Measurements from ENCODE around the gene MEF2A.
"Not testable (repeated sequence)": the region's sequence is repeated elsewhere in the genome, so short reads cannot be mapped to it uniquely, and the experiment has no call there.

The MEF2A gene

GRCh38 chr15:99565299-99566156 is at the start of gene MEF2A:
MEF2A (plus strand) TSS chr15:99565984; CDS start chr15:99633120, 67,136 bp downstream.
- peak; percentile 98 for DNase-seq (ENCODE audit: low read depth, low spot score)

DNA sequence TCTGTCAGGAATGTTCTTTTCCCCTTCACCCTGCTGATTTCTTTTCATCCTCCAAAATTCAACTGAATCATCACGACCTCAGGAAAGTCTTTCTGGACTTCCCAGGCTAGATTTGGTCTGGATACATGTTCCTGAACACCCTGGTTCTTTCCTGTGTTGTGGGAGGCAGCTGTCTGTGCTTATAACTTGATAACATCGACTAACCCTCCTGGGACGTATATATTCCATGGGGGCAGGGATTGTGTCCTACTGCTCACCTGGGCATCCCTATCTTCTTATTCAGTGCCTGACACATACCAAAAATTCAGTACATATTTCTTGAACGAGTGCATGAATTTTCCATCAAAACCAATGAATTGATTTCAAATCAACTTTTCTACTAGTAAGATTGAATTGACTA is 47.6 kb upstream of the MEF2A start:
- DNase-seq (ENCODE audit: low read depth, low spot score), result no peak

- not testable (repeated sequence) for DNase-seq (ENCODE audit: low read depth, low spot score)
Observed at GRCh38 chr15:99519366-99519765, 46.4 kb upstream of the MEF2A start.

- DNase-seq (ENCODE audit: low read depth, low spot score), result no peak
Observed at GRCh38 chr15:99522288-99522687, 43.5 kb upstream of the MEF2A start.

DNA sequence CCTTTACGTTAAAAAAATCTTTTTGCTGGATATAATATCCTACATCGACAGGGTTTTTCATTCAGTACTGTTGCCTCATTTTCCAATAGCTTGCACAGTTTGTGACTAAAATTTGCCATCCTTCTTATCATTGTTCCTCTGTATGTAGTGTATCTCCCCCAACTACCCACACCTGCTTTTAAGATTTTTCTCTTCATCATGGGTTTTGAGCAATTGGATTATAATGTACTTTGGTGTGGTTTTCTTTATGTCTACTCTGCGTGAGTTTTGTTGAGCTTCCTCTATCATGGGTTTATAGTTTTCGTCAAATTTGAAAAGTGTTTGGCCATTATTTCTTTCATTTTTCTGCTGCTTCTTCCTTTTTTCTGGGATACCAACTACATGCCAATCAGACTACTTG is 39.6 kb upstream of the MEF2A start:
- no peak for DNase-seq (ENCODE audit: low read depth, low spot score)

- DNase-seq (ENCODE audit: low read depth, low spot score), result no peak
Observed at GRCh38 chr15:99526671-99527070, 39.1 kb upstream of the MEF2A start.

- peak; percentile 89 for DNase-seq (ENCODE audit: low read depth, low spot score)
Observed at GRCh38 chr15:99536422-99537040, 29.3 kb upstream of the MEF2A start.

DNA sequence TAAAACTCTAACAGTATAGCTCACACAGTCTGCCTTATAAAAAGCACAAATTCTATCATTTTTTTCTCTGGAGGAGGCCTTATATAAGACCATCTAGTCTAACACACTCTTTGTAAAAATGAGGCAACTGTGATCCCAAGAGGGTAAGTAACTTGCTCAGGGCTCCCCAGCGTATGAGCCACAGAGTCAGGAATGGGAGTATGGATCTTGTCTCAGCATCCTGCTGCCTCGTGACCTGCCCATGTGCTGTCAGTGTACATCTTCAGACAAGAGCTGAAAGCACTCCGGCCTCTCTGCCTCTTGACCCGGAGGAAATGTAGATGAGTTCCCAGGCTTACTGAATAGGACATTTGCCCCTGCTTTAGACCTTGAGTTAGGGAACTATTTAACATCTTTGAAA is 28.4 kb upstream of the MEF2A start:
- DNase-seq (ENCODE audit: low read depth, low spot score), result peak; percentile 12

GRCh38 chr15:99538261-99538660 is 27.5 kb upstream of the MEF2A start:
- DNase-seq (ENCODE audit: low read depth, low spot score), result no peak

DNA sequence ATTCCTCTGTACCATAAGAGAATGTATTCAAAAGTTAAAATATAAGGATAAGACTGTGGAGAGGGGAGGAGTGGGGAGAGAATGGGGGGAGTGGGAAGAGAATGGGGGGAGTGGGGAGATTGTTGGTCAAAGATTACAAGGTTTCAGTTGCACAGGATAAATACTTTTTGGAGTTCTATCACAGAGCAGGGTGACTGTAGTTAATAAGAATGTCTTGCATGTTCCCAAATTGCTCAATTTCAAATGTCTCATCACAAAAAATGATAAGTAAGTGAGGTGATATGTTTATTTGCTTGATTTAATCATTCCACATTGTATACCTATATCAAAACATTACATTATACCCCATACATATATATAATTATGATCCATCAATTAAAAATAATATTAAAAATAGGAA is 23.0 kb upstream of the MEF2A start:
- DNase-seq (ENCODE audit: low read depth, low spot score), result no peak

DNA sequence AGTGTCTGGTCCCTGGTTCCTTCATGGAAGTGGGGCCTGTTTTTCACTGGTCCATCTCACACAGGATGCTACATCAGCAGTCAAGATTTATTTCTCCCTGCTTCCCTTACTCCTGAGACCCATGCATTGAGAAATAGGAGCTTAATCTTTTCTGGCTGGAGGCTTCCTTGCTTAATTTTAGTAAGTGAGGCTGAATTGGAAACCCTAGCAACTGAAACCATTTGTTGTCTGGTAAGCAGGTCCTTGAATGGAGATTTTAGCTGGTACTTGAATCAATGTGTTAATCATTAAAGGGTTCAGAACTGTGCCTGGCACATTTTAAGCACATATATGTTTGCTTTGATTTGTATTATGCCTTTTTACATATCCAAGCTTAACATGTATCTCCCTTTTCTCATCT is 20.2 kb upstream of the MEF2A start:
- DNase-seq (ENCODE audit: low read depth, low spot score), result no peak

DNA sequence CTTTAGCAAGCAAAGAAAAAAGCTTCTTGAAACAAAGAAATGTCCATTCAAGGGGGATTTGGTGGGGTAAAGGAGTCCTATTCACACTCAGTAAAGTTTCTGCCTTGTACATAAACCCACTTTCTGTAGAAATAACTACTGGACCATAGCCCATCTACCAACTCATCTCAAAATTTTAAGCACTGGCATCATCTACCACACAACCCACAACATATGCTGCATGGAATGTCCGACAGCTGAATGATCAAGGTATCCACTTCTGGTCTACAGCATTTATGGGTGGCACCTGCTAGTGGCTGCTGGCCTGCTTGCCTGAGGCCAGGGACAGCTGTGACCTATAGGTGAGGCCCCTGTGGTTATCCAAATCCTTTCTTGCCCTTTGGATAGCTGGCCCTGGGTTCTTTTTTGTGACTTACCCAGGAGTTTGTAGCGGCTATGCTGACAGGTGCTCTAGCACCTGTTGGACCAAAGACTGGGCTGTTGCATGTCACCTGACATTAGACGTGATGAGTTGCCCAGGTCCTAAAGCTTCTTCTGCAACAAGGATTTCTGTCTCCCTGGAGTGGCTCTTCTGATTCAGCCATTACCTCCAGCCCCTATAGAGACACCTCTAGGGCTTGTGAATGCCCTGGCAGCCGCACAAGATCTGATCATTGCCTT is 19.2 kb upstream of the MEF2A start:
- DNase-seq (ENCODE audit: low read depth, low spot score), result no peak

DNA sequence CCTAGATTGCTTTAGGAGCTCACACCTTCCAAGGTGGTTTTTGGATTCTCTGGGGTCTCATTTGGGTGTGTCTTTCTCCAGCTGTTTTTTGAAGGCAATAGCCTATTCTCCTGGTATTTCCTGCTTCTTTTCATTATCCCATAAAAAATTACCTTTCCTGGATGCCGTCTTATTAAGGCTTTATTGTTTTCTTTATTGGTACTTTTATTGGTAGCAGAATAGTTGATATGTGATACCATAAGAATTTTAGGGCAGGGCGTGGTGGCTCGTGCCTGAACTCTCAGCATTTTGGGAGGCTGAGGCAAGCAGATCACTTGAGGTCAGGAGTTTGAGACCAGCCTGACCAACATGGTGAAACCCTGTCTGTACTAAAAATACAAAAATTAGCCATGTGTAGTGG is 18.3 kb upstream of the MEF2A start:
- DNase-seq (ENCODE audit: low read depth, low spot score), result no peak

DNA sequence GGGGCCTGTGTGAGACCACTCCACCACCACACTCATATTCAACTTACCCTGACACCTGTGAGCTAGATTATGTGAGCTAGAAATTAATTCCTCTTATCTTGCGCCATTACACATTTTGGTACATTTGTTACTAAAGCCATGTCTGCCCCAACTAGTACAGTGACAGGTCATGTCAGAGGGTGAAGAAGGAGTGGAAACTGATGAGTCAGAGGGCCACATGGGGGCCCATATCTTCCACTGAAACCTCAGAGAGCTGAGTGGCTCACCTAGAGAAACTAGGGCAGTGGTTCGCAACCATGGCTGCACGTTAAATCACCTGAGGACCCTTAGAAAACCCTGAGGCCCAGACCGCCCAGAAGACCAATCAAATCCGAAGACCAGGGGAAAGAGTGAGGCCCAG is 15.7 kb upstream of the MEF2A start:
- DNase-seq (ENCODE audit: low read depth, low spot score), result no peak

DNA sequence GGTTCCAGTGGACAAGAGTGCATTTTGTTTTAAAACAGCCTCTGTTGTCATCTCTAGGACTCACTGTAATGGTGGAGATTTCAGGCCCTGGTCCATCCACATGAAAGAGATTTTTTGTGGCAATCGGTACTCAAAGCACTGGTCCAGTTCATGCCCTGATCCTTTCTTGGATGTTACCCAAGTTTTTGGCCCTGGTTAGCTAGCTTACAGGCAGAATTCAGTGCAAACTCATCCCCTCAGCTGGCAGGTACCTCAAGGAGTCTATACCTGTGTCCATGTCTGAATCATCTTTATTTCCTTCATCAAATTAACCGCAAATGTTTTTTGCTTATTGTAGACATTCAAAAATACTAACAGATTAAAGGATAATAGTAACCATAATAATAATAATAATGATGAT is 13.7 kb upstream of the MEF2A start:
- no peak for DNase-seq (ENCODE audit: low read depth, low spot score)

- DNase-seq (ENCODE audit: low read depth, low spot score), result no peak
Observed at GRCh38 chr15:99554880-99555488, 10.8 kb upstream of the MEF2A start.

DNA sequence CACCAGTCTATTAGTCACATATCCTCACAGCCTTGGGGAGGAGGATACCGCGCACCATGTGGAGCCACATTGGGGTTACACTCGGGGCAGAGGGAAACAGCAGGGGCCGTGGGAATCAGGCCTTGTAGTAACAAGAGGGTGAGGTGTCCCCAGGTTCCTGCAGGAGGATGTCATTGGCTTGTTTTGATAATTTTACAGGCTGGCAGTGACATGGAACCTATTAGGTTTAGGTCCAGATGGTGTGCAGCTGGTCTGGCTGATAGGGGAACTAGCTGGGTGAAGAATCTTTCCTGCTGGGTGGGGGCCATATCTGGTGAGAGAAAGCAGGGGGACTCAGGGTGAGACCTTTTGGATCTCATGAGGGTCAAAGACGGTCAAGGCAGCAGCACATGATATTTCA is 9.8 kb upstream of the MEF2A start:
- DNase-seq (ENCODE audit: low read depth, low spot score), result no peak

DNA sequence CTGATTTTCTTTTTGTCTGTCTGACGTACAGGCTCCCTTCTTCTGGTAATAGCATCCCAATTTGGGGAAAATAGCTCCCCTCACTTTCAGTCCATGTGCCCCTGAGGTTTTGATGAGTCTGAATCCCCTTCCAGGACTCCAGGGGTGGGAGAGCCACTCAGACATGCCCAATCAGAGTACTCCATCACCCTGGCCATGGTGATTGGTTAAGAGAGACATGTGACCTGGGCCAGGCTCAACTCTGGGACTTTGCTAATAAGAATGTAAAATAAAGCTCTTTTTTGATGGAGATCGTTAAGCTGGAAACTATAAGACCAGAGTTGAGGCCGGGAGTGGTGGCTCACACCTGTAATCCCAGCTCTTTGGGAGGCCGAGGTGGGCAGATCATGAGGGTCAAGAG is 9.2 kb upstream of the MEF2A start:
- no peak for DNase-seq (ENCODE audit: low read depth, low spot score)

- DNase-seq (ENCODE audit: low read depth, low spot score), result no peak
Observed at GRCh38 chr15:99558084-99558483, 7.7 kb upstream of the MEF2A start.

DNA sequence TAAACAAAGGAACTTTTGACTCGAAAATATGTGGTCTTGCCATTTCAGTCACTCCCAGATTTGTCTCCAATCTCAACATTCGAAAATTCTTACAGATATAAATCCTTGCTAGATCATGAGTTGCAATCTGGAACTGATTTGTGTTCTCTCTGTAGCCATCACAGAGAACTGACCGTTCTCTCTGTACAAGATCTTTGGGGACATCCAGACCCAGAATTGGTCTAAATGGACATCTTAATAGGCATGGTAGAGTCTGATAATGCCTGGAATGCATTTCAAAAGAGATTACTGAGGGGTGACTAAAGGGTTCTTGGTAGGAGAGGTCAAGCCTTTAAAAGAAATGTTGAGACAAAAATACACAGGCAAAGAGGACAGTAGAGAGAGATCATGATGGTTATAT is 7.2 kb upstream of the MEF2A start:
- no peak for DNase-seq (ENCODE audit: low read depth, low spot score)

GRCh38 chr15:99561476-99562230 is 4.1 kb upstream of the MEF2A start:
- no peak for DNase-seq (ENCODE audit: low read depth, low spot score)

DNA sequence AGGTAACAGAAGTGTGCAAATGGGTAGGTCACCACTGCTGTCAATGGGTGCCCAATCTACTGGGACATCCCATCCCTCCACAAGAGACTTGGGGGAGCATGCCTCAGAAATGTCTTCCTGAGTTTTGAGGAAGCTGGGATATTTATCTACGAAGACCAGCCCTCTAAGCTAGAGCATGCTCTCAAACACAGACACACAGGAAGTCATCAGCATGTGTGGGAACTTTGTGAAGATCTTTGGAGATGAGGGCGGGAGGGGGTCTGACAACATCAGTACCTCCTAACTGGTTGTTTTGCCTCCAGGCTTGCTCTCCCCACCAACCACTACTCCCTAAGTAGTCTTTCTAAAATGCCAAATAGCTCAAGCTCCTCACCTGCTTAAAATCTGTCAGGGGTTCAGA is 3.5 kb upstream of the MEF2A start:
- DNase-seq (ENCODE audit: low read depth, low spot score), result no peak
